B cell (primary cell): ENCODE data around the gene PTPRN2.

Source experiments
- CTCF ChIP-seq: fragments of 200-600 bp; IDR thresholded peaks from one replicate; pipeline ENCODE4 v1.8.0; 2022; ENCODE audit warnings: antibody characterized with exemption, mild to moderate bottlenecking
- EZH2 ChIP-seq: IDR thresholded peaks from 2 replicates; pipeline ENCODE4 v1.6.1; 2012; ENCODE audit warnings: borderline replicate concordance, low read depth, mild to moderate bottlenecking, moderate library complexity, low read length; ENCODE audit not compliant: insufficient read depth, poor library complexity, severe bottlenecking

- TF ChIP-seq CTCF: no peak
- TF ChIP-seq EZH2: no peak
Measured at GRCh38 chr7:158562517-158562916, 25.1 kb downstream of the PTPRN2 start.
